Neural progenitor cell (in vitro differentiated cells): ENCODE results near the gene RAB6B. TPM values are rescaled to one million over a fixed set of nuclear protein-coding genes. Genes with fewer than 3 reads are reported as not detected.

Experiments used
- DNase-seq: peaks from one replicate; pipeline ENCODE4 v3.0.0-alpha.2; 2016; ENCODE audit warnings: low spot score
- H2AFZ ChIP-seq: fragments of 200-600 bp; sonication (generic); replicated peaks from 2 replicates; pipeline ENCODE4 v1.6.1; 2016; ENCODE audit warnings: antibody characterized with exemption
- H3F3A ChIP-seq: fragments of 200-600 bp; sonication (generic); 2 replicates; pipeline ENCODE4 v1.6.1; 2016; ENCODE audit warnings: antibody characterized with exemption, low read depth
- H3K27ac ChIP-seq: fragments of 200-600 bp; sonication (generic); 2 replicates; pipeline ENCODE4 v1.5.1; 2016; ENCODE audit warnings: mild to moderate bottlenecking
- H3K27me3 ChIP-seq: fragments of 200-600 bp; sonication (generic); 2 replicates; pipeline ENCODE4 v1.6.1; 2016; ENCODE audit warnings: mild to moderate bottlenecking, moderate library complexity
- H3K36me3 ChIP-seq: fragments of 200-600 bp; sonication (generic); 2 replicates; pipeline ENCODE4 v1.5.1; 2016
- H3K4me1 ChIP-seq: fragments of 200-600 bp; sonication (generic); 2 replicates; pipeline ENCODE4 v1.6.1; 2016; ENCODE audit warnings: mixed run types
- H3K4me2 ChIP-seq: fragments of 200-600 bp; sonication (generic); 2 replicates; pipeline ENCODE4 v1.6.1; 2016
- H3K4me3 ChIP-seq: fragments of 200-600 bp; sonication (generic); 2 replicates; pipeline ENCODE4 v1.5.1; 2016
- H3K79me2 ChIP-seq: fragments of 200-600 bp; sonication (generic); 2 replicates; pipeline ENCODE4 v1.6.1; 2016; ENCODE audit warnings: low read depth
- H3K9ac ChIP-seq: fragments of 200-600 bp; sonication (generic); 2 replicates; pipeline ENCODE4 v1.6.1; 2016
- H3K9me3 ChIP-seq: fragments of 200-600 bp; sonication (generic); 2 replicates; pipeline ENCODE4 v1.5.1; 2016; ENCODE audit warnings: low read depth
- H4K20me1 ChIP-seq: fragments of 200-600 bp; sonication (generic); 2 replicates; pipeline ENCODE4 v1.6.1; 2016; ENCODE audit warnings: low read depth
- H3K27ac Mint-ChIP-seq: 3 replicates; pipeline ENCODE4 v1.8.0; 2021; ENCODE audit warnings: mixed read lengths
- H3K27me3 Mint-ChIP-seq: 2 replicates; pipeline ENCODE4 v1.8.0; 2022; ENCODE audit warnings: low read depth, mild to moderate bottlenecking, inconsistent platforms, moderate library complexity, mixed read lengths; ENCODE audit not compliant: insufficient read depth
- H3K36me3 Mint-ChIP-seq: 3 replicates; pipeline ENCODE4 v1.8.0; 2021; ENCODE audit warnings: mixed read lengths
- H3K4me1 Mint-ChIP-seq: 3 replicates; pipeline ENCODE4 v1.8.0; 2021; ENCODE audit warnings: mixed read lengths
- H3K4me3 Mint-ChIP-seq: 3 replicates; pipeline ENCODE4 v1.8.0; 2021; ENCODE audit warnings: mild to moderate bottlenecking, moderate library complexity, mixed read lengths
- H3K9me3 Mint-ChIP-seq: 3 replicates; pipeline ENCODE4 v1.8.0; 2020; ENCODE audit warnings: mixed read lengths
- EZH2 ChIP-seq: fragments of 200-600 bp; sonication (generic); IDR thresholded peaks from 2 replicates; pipeline ENCODE4 v1.6.1; 2017; ENCODE audit warnings: antibody characterized with exemption, mild to moderate bottlenecking, moderate library complexity
- EZH2phosphoT487 ChIP-seq: fragments of 200-600 bp; sonication (generic); IDR thresholded peaks from 2 replicates; pipeline ENCODE4 v1.6.1; 2017; ENCODE audit warnings: antibody characterized with exemption
- total RNA-seq: library from RNA; depleted of rRNA; stranded (reverse); fragments of >200 nt; gene quantifications from 2 replicates; pipeline ENCODE4 v1.2.3, GENCODE V29; 2015; ENCODE audit warnings: low replicate concordance
- TF ChIP-seq, protein P1 (sequence below): fragments of 200-600 bp; sonication (generic); IDR thresholded peaks from 2 replicates; pipeline ENCODE4 v1.5.1; 2017; ENCODE audit warnings: antibody characterized with exemption, mild to moderate bottlenecking

Gene RAB6B
- total RNA-seq, 1 donor from 2014 or later, result 7.7 TPM

DNA sequence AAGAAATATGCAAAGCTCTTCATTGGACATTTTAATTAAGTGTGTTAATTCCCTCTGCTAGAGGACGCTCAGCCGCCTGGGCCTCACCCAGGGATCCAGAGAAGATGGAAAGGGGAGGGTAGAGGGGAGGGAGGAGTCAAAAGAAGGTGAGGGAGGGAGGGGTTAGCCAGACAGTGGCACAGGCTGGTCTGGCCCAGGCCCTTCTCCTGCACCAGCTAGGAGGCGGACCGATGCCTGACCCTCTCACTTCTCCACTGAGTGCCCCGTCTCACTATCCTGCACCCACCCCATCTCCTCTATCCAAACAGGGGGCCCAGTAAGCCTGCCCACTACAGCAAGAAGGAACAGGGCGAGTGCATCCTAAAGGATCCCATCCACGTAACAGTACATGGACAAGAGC is 22.9 kb downstream of the RAB6B start:
- H3K36me3 ChIP-seq, result no peaks in the 10 kb centered on the region
- TF ChIP-seq EZH2phosphoT487 (no peak), EZH2 (no peak)
- TF ChIP-seq, protein P1, sequence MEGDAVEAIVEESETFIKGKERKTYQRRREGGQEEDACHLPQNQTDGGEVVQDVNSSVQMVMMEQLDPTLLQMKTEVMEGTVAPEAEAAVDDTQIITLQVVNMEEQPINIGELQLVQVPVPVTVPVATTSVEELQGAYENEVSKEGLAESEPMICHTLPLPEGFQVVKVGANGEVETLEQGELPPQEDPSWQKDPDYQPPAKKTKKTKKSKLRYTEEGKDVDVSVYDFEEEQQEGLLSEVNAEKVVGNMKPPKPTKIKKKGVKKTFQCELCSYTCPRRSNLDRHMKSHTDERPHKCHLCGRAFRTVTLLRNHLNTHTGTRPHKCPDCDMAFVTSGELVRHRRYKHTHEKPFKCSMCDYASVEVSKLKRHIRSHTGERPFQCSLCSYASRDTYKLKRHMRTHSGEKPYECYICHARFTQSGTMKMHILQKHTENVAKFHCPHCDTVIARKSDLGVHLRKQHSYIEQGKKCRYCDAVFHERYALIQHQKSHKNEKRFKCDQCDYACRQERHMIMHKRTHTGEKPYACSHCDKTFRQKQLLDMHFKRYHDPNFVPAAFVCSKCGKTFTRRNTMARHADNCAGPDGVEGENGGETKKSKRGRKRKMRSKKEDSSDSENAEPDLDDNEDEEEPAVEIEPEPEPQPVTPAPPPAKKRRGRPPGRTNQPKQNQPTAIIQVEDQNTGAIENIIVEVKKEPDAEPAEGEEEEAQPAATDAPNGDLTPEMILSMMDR, result no peak
- H4K20me1 ChIP-seq, result peaks cover 10% of the 10 kb centered on the region
- Mint-ChIP-seq H3K4me3 (no peak overlapping the region), H3K9me3 (peaks cover under 1% of the 10 kb centered on the region), H3K36me3 (no peaks in the 10 kb centered on the region), H3K27ac (no peak overlapping the region), H3K4me1 (peaks cover 11% of the 10 kb centered on the region), H3K27me3 (peaks cover 4% of the 10 kb centered on the region)
- H3F3A ChIP-seq, result no peaks in the 10 kb centered on the region
- no peaks in the 10 kb centered on the region for H3K79me2 ChIP-seq
- H3K27me3 ChIP-seq, result no peaks in the 10 kb centered on the region
- no peaks in the 10 kb centered on the region for H3K9me3 ChIP-seq
- peak overlapping the region; percentile 37 for H2AFZ ChIP-seq
- H3K4me2 ChIP-seq, result peak overlapping the region; percentile 39
- H3K27ac ChIP-seq, result no peak overlapping the region
- H3K4me3 ChIP-seq, result no peak overlapping the region
- peaks cover 14% of the 10 kb centered on the region for H3K4me1 ChIP-seq
- no peak overlapping the region for H3K9ac ChIP-seq
- no peak for DNase-seq

DNA sequence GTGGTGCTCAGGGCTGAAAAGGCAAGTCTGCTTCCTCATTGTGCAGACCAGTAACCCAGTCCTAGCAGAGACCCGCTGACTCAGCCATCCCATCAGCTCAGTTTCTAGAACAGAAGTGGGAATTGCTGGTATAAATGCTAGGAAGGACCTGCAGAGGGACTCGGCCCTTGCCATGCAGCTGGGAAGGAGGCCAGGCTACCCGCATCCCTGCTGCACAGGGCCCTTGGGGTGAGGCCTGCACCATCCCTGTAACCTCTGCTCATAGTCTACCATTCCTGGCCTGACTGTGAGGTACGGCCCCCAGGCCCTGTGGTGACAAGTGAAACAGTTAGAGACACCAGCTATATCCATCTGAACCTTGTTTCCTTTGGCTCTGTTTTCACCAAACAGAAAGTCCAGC is 23.5 kb downstream of the RAB6B start:
- H3K36me3 ChIP-seq, result no peaks in the 10 kb centered on the region
- no peaks in the 10 kb centered on the region for H3K36me3 Mint-ChIP-seq
- no peak for DNase-seq
- no peak overlapping the region for H3K4me3 ChIP-seq
- no peak overlapping the region for H3K9ac ChIP-seq
- H3K9me3 ChIP-seq, result no peaks in the 10 kb centered on the region
- H3F3A ChIP-seq, result no peaks in the 10 kb centered on the region
- peaks cover 4% of the 10 kb centered on the region for H3K27me3 Mint-ChIP-seq
- H3K79me2 ChIP-seq, result no peaks in the 10 kb centered on the region
- peaks cover 14% of the 10 kb centered on the region for H3K4me1 ChIP-seq
- H3K9me3 Mint-ChIP-seq, result no peaks in the 10 kb centered on the region
- H3K27ac Mint-ChIP-seq, result no peak overlapping the region
- peaks cover 10% of the 10 kb centered on the region for H4K20me1 ChIP-seq
- H3K27me3 ChIP-seq, result no peaks in the 10 kb centered on the region
- H3K4me1 Mint-ChIP-seq, result peaks cover 11% of the 10 kb centered on the region
- TF ChIP-seq EZH2phosphoT487, result no peak
- TF ChIP-seq EZH2, result no peak
- TF ChIP-seq, protein P1, result no peak
- H3K27ac ChIP-seq, result no peak overlapping the region
- H3K4me3 Mint-ChIP-seq, result no peak overlapping the region
- H2AFZ ChIP-seq, result no peak overlapping the region
- no peak overlapping the region for H3K4me2 ChIP-seq

DNA sequence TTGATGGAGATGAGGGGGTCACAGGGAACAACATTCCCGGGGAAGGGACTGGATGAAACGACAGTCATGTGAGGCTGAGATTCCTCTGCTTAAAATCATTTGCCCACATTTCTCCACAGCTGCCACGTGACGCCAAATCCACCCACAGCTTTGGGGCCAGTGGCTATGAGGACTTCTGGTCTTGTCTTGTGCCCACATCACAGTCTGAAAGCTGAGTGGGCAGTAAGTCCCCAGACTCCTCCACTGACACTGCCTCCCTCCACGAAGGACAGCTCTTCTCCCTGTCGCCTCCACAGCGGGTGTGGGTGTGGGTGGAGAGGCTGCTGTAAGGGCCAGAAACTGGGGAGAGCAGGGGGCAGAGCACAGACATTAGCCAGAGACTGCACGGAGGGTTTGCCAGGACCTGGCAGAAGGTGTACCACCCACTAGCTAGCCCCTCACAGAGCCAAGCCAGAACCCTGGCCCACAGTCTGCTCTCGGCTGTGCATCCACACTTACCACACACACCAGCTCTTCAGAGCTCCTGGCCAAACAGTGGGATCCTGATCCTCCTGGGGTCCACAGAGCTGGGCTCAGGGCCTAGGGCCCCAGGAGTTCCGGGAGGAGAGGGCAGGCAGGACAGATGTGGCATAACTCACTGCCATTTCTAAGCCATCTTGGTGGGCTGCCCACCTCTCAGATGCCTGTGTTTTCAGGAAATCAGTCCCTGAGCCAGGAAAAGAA is 24.2 kb downstream of the RAB6B start:
- Histone ChIP-seq H3K27ac (no peak overlapping the region), H3K4me2 (no peak overlapping the region), H2AFZ (no peak overlapping the region), H3K4me1 (peaks cover 14% of the 10 kb centered on the region), H3K79me2 (no peaks in the 10 kb centered on the region), H3K9ac (no peak overlapping the region), H3F3A (no peaks in the 10 kb centered on the region), H3K9me3 (no peaks in the 10 kb centered on the region), H3K4me3 (no peak overlapping the region), H4K20me1 (peaks cover 10% of the 10 kb centered on the region), H3K36me3 (no peaks in the 10 kb centered on the region), H3K27me3 (no peaks in the 10 kb centered on the region)
- TF ChIP-seq EZH2phosphoT487, result no peak
- TF ChIP-seq, protein P1, result no peak
- no peak for TF ChIP-seq EZH2
- Mint-ChIP-seq H3K4me1 (peaks cover 11% of the 10 kb centered on the region), H3K27me3 (peaks cover 8% of the 10 kb centered on the region), H3K4me3 (no peak overlapping the region), H3K27ac (no peak overlapping the region), H3K9me3 (no peaks in the 10 kb centered on the region), H3K36me3 (no peaks in the 10 kb centered on the region)
- no peak for DNase-seq
